Measurements from ENCODE around the gene TCP1. TPM values are rescaled to one million over a fixed set of nuclear protein-coding genes. Genes with fewer than 3 reads are reported as not detected.
"Not testable (repeated sequence)": the region's sequence is repeated elsewhere in the genome, so short reads cannot be mapped to it uniquely, and the experiment has no call there.

TCP1 gene
- total and polyA plus RNA-seq, 12 donors = 59.0 to 290 (median 118) TPM

DNA sequence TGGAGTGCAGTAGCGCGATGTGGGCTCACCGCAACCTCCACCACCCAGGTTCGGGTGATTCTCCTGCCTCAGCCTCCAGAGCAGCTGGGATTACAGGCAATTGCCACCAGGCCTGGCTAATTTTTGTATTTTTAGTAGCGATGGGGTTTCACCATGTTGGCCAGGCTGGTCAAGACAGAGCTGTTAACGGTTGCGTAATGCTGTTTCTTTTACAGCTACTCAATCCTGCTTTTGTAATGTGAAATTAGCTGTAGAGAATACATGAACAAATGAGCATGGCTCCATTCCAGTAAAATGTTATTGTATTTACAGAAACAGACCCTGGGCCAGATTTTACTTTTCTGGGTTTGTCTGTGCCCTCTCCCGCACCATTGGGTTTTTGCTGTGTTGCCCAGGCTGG lies 12.5 kb upstream of the TCP1 start:
- H3K27me3 ChIP-seq = no peaks in the 10 kb centered on the region
- no peak overlapping the region for H3K27ac ChIP-seq
- H3K36me3 ChIP-seq (replicated peaks in 1 of 2) = peaks cover 0 to 28% of the 10 kb centered on the region in 2 donors
- DNase-seq = no peak
- TF ChIP-seq CTCF (IDR thresholded peaks at IDR 0.05) (no peak), POLR2A (IDR thresholded peaks at IDR 0.05) (no peak)
- intact Hi-C loops (cut with DNase I) = no loop called here
- no peaks in the 10 kb centered on the region for H3K4me1 ChIP-seq (replicated peaks in 1 of 2)
- WGBS, 4 donors = 92 to 96% (median 95%) methylated on average over 8 of the region's 8 CpGs
- H3K9me3 ChIP-seq (replicated peaks in 1 of 3) = no peaks in the 10 kb centered on the region
- H3K4me3 ChIP-seq = no peak overlapping the region

DNA sequence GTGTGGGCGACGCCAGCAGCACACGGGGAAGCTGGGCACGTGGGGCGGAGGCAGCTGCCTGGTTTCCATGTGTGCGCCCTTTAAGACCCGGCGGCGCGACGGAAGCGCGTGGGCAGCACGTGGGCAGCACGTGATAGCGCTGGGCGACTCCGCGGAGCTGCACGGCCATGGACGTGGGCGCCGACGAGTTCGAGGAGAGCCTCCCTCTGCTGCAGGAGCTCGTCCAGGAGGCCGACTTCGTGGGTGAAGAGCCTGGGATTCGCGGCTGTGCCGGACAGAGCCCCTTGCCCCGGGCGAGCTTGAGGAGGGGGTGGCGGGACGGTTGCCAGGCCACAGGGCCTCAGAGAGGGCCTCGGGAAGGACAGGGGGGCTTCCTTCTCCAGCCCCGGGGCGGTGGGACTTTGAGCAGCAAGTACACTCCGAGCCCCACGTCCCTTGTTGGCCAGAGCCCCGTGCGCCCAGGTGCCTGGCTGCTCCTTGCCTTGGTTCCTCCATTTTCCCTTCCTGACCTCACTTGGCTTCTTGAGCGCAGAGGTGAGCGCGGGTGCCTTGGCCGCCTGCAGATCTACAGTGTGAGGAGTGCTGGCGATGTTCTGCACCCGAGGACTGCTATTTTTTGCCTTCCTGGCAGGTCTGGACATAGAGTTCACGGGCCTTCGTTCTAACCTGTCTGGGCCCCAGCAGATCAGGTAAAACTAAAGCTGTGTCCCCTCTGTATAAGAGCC lies 10.9 kb upstream of the TCP1 start, which contains the start of gene PNLDC1:
Gene PNLDC1, plus strand, starts transcription at position 136 of the 725 bp plus-strand sequence. Its CDS starts 32 bp downstream, at position 168.
- Histone ChIP-seq H3K27ac (no peak within 1 kb of the TSS), H3K36me3 (replicated peaks in 1 of 2) (peaks cover 0 to 33% of the 10 kb centered on the region in 2 donors), H3K4me3 (no peak within 1 kb of the TSS), H3K27me3 (no peaks in the 10 kb centered on the region), H3K9me3 (replicated peaks in 1 of 3) (no peaks in the 10 kb centered on the region), H3K4me1 (replicated peaks in 1 of 2) (no peaks in the 10 kb centered on the region)
- intact Hi-C loops (cut with DNase I) = no loop called here
- 88 to 93% (median 90%) methylated on average over 20 to 50 of the region's 50 CpGs for WGBS, 4 donors
- TF ChIP-seq POLR2A (IDR thresholded peaks at IDR 0.05) = no peak
- TF ChIP-seq CTCF (IDR thresholded peaks at IDR 0.05) = no peak
- DNase-seq = no peak

- Histone ChIP-seq H3K9me3 (replicated peaks in 1 of 3) (no peaks in the 10 kb centered on the region), H3K27ac (no peak overlapping the region), H3K27me3 (no peaks in the 10 kb centered on the region), H3K36me3 (replicated peaks in 1 of 2) (peaks cover 0 to 41% of the 10 kb centered on the region in 2 donors), H3K4me1 (replicated peaks in 1 of 2) (peaks cover 0 to 2% of the 10 kb centered on the region in 2 donors), H3K4me3 (no peak overlapping the region)
- WGBS, 4 donors = 32 to 47% (median 38%) methylated on average over 1 of the region's 1 CpG
- no peak for DNase-seq
- no peak for TF ChIP-seq CTCF (IDR thresholded peaks at IDR 0.05)
- no peak for TF ChIP-seq POLR2A (IDR thresholded peaks at IDR 0.05)
- intact Hi-C loops (cut with DNase I) = loop anchor here in 1 of 2 donors (5.0 kb wide), 1 partner anchor 55 kb away; no protein-coding TSS in a partner anchor
Observed at GRCh38 chr6:159797554-159797953, 8.2 kb upstream of the TCP1 start.

DNA sequence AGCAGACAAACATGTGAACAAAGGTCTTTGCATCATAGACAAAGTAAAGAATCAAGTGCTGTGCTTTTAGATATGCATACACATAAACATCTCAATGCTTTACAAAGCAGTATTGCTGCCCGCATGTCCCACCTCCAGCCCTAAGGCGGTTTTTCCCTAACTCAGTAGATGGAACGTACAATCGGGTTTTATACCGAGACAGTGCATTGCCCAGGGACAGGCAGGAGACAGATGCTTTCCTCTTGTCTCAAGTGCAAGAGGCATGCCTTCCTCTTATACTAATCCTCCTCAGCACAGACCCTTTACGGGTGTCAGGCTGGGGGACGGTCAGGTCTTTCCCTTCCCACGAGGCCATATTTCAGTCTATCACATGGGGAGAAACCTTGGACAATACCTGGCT lies 5.6 kb upstream of the TCP1 start:
- not testable (repeated sequence) for H3K27ac ChIP-seq; H3K27me3 ChIP-seq; H3K4me3 ChIP-seq; DNase-seq; H3K9me3 ChIP-seq (replicated peaks in 1 of 3)
- peaks cover 0 to 48% of the 10 kb centered on the region in 2 donors for H3K36me3 ChIP-seq (replicated peaks in 1 of 2)
- intact Hi-C loops (cut with DNase I) = loop anchor here in 1 of 2 donors (5.0 kb wide), 1 partner anchor 57 kb away; no protein-coding TSS in a partner anchor
- 63 to 66% (median 65%) methylated on average over 8 of the region's 8 CpGs for WGBS, 4 donors
- H3K4me1 ChIP-seq (replicated peaks in 1 of 2) = peaks cover 9 to 19% of the 10 kb centered on the region in 2 donors
